ENCODE data around the gene PCED1B.

PCED1B gene

DNA sequence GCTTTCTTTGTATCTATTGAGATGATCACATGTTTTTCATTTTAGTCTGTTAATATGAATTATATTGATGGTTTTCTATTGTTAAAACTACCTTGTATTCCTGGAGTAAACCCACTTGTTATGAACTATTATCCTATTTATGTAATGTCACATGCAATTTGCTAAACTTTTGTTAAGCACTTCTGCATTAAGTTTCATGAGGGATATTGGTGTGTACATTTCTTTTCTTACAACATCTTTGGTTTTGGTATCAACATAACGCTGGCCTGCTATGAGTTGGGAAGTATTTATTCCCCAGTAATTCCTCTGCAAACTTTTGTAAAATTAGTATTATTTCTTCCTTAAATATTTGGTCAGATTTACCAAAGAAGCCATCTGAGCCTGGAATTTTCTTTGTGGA is 46.8 kb downstream of the PCED1B start:
- WGBS: no CpG with 5 or more reads among the region's 1 CpG

DNA sequence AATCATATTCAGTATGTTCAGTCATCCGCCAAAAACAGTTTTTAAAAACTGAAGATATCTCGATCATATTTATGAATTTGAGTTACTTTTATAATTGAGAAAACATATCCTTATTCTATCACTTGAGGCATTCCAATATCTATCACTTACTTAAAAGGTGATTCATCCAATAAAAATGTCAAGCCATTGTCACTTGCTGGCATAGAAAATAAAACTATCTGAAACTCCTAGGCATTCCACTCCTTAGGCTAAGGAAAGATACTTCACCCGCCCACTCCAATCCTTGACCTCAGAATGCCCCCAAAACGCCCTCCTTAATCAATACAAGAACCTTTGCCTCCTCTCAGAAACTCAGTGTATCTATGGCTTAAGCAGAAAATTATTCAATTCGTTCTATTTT is 51.6 kb downstream of the PCED1B start:
- WGBS: 93% methylated on average over 3 of the region's 5 CpGs
- no peak overlapping the region for H3K27ac ChIP-seq (ENCODE audit: low read depth, low read length)
- no peaks in the 10 kb centered on the region for H3K36me3 ChIP-seq (ENCODE audit: insufficient read depth, low read length)
- no peak overlapping the region for H3K4me3 ChIP-seq (ENCODE audit: low read length)
- H3K9ac ChIP-seq (ENCODE audit: low read depth, low read length): no peak overlapping the region
- no peaks in the 10 kb centered on the region for H3K27me3 ChIP-seq (ENCODE audit: insufficient read depth, low read length)
- H3K9me3 ChIP-seq (ENCODE audit: insufficient read depth, low read depth, low read length): no peaks in the 10 kb centered on the region
- no peaks in the 10 kb centered on the region; the same call in 1 of the 2 replicates for H3K4me1 ChIP-seq (ENCODE audit: insufficient read depth, low read length)

More for the DNA sequence above, 46.8 kb downstream of the PCED1B start:
- Histone ChIP-seq H3K9ac (ENCODE audit: low read depth, low read length) (no peak overlapping the region), H3K4me1 (ENCODE audit: insufficient read depth, low read length) (no peaks in the 10 kb centered on the region; the same call in 1 of the 2 replicates), H3K36me3 (ENCODE audit: insufficient read depth, low read length) (no peaks in the 10 kb centered on the region), H3K27ac (ENCODE audit: low read depth, low read length) (no peak overlapping the region), H3K27me3 (ENCODE audit: insufficient read depth, low read length) (no peaks in the 10 kb centered on the region), H3K9me3 (ENCODE audit: insufficient read depth, low read depth, low read length) (no peaks in the 10 kb centered on the region), H3K4me3 (ENCODE audit: low read length) (no peak overlapping the region)

DNA sequence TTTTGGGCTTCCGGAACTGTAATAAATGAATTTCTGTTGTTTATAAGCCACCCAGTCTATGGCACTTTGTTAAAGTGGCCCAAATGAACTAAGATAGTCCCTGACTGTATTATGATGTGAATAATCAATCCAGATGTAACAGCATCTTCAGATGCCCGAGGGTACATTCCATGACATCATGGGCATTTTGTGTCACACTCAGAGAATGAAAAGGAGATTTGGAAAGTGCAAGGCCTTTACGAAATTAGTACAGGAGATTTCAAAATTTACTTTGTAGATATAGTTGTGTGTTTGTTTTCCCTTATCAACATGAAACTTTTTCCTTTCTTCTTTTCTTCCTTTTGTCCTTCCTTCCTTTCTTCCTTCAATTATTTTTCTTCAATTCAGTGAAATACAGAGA is 54.6 kb downstream of the PCED1B start:
- 94% methylated on average over 3 of the region's 3 CpGs for WGBS
- Histone ChIP-seq H3K36me3 (ENCODE audit: insufficient read depth, low read length) (no peaks in the 10 kb centered on the region), H3K27me3 (ENCODE audit: insufficient read depth, low read length) (no peaks in the 10 kb centered on the region), H3K4me3 (ENCODE audit: low read length) (no peak overlapping the region), H3K4me1 (ENCODE audit: insufficient read depth, low read length) (no peaks in the 10 kb centered on the region; the same call in 1 of the 2 replicates), H3K9ac (ENCODE audit: low read depth, low read length) (no peak overlapping the region), H3K9me3 (ENCODE audit: insufficient read depth, low read depth, low read length) (no peaks in the 10 kb centered on the region), H3K27ac (ENCODE audit: low read depth, low read length) (no peak overlapping the region)

DNA sequence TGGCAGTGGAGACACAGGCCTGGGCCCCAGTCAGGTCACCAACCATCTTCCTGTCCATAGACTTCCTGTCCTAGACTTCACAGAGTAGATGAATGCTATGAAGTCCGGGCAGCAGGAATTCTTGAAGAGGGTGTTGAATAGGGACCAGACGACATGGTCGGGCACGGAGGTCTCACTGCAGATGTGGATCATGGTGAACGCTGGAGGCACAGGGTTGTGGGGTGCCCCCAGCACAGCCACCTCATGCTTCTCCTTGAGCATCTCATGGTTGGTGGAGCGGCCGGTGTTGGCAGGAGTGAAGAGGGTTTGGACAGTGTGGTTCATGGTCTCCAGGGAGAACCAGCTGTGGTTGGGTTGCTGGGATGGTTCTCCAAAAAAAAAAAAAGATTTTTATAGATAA is 56.2 kb downstream of the PCED1B start:
- Histone ChIP-seq H3K27me3 (ENCODE audit: insufficient read depth, low read length) (no peaks in the 10 kb centered on the region), H3K9me3 (ENCODE audit: insufficient read depth, low read depth, low read length) (no peaks in the 10 kb centered on the region), H3K4me3 (ENCODE audit: low read length) (no peak overlapping the region), H3K9ac (ENCODE audit: low read depth, low read length) (no peak overlapping the region), H3K4me1 (ENCODE audit: insufficient read depth, low read length) (no peaks in the 10 kb centered on the region; the same call in 1 of the 2 replicates), H3K36me3 (ENCODE audit: insufficient read depth, low read length) (no peaks in the 10 kb centered on the region), H3K27ac (ENCODE audit: low read depth, low read length) (no peak overlapping the region)
- WGBS: 94% methylated on average over 7 of the region's 7 CpGs

DNA sequence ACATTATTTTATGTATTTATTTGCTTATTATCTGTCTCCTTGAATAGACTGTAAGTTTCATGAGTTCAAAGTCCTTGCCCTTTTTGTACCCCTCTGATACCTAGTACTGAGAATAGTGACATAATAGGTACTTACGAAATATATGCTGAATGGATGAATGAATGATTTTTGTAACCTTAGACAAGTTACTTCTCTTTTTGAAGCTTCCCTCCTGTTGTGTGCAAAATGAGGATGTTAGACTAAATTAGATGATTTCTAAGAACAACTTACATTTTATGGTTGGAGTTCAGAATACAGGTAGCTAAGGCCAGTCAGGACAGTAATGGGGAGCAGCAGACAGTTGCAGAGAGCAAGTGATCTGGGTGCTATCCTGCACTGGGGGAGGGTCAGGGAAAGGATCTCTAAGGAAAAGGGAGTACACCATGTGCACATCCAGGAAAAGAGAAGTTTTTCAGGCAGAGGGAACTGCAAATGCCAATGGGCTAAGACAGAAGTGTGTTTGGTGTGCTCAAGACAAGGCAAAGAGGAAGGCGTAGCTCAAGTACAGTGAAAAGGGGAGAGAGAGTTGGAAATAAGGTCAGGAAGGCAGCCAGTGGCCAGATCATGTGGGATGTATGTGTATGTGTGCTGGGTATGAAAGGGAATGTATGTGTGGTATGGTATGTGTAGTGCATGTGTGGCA is 59.7 kb downstream of the PCED1B start:
- H3K4me1 ChIP-seq (ENCODE audit: insufficient read depth, low read length): no peaks in the 10 kb centered on the region
- no peaks in the 10 kb centered on the region for H3K27me3 ChIP-seq (ENCODE audit: insufficient read depth, low read length)
- 96% methylated on average over 2 of the region's 2 CpGs for WGBS

DNA sequence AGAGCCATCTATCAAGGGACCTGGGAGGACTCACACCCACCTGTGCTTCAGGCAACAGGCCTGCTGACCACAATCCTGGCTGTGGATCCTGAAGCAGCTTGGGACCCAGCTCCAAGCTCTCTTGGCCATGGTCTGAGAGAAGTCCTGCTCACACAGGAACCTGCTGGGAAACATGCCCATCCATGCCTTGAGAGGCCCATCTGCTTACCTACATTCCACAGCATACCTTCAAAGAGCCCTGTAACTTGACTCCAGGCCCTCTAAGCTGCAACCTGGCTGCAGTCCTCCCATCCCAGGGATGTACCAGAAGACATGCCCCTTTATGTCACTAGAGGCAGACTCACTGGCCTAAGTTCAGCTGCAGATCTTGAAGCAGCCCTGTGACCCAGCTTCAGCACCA is 62.0 kb downstream of the PCED1B start:
- Histone ChIP-seq H3K4me3 (ENCODE audit: low read length) (no peak overlapping the region), H3K9ac (ENCODE audit: low read depth, low read length) (no peak overlapping the region), H3K9me3 (ENCODE audit: insufficient read depth, low read depth, low read length) (no peaks in the 10 kb centered on the region), H3K36me3 (ENCODE audit: insufficient read depth, low read length) (no peaks in the 10 kb centered on the region), H3K27me3 (ENCODE audit: insufficient read depth, low read length) (no peaks in the 10 kb centered on the region), H3K4me1 (ENCODE audit: insufficient read depth, low read length) (no peaks in the 10 kb centered on the region), H3K27ac (ENCODE audit: low read depth, low read length) (no peak overlapping the region)

More for the DNA sequence above, 59.7 kb downstream of the PCED1B start:
- Histone ChIP-seq H3K9me3 (ENCODE audit: insufficient read depth, low read depth, low read length) (no peaks in the 10 kb centered on the region), H3K9ac (ENCODE audit: low read depth, low read length) (no peak overlapping the region), H3K36me3 (ENCODE audit: insufficient read depth, low read length) (no peaks in the 10 kb centered on the region), H3K4me3 (ENCODE audit: low read length) (no peak overlapping the region), H3K27ac (ENCODE audit: low read depth, low read length) (no peak overlapping the region)

DNA sequence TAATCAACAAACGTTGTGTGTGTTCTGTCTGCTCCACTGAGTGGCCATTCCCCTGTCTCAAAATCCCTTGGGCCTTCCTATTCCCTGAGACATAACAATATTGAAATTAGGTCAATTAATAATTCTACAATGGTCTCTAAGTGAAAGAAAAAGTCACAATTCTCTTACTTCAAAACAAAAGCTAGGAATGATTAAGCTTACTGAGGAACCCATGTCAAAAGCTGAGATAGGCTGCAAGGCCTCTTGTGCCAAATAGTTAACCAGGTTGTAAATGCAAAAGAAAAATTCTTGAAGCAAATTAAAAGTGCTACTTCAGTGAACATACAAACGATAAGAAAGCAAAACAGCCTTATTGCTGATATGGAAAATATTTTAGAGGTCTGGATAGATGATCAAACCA is 65.3 kb downstream of the PCED1B start:
- Histone ChIP-seq H3K9ac (ENCODE audit: low read depth, low read length) (no peak overlapping the region), H3K36me3 (ENCODE audit: insufficient read depth, low read length) (no peaks in the 10 kb centered on the region), H3K4me3 (ENCODE audit: low read length) (no peak overlapping the region), H3K27ac (ENCODE audit: low read depth, low read length) (no peak overlapping the region), H3K27me3 (ENCODE audit: insufficient read depth, low read length) (no peaks in the 10 kb centered on the region), H3K4me1 (ENCODE audit: insufficient read depth, low read length) (peaks cover 9% of the 10 kb centered on the region), H3K9me3 (ENCODE audit: insufficient read depth, low read depth, low read length) (no peaks in the 10 kb centered on the region)
- WGBS: 88% methylated on average over 1 of the region's 2 CpGs

DNA sequence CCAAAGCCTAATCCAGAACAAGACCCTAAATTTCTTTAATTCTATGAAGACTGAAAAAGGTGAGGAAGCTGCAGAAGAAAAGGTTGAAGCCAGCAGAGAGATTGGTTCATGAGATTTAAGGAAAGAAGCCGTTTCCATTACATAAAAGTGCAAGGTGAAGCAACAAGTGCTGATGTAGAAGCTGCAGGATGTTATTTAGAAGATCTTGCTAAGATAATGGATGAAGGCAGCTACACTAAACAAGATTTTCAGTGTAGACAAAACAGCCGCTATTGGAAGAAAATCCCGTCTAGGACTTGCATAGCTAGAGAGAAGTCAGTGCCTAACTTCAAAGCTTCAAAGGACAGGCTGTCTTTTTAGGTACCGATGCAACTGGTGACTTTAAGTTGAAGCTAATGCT is 65.8 kb downstream of the PCED1B start:
- no peak overlapping the region for H3K27ac ChIP-seq (ENCODE audit: low read depth, low read length)
- H3K4me1 ChIP-seq (ENCODE audit: insufficient read depth, low read length): peaks cover 9% of the 10 kb centered on the region
- 88% methylated on average over 4 of the region's 4 CpGs for WGBS
- H3K4me3 ChIP-seq (ENCODE audit: low read length): no peak overlapping the region
- no peaks in the 10 kb centered on the region for H3K36me3 ChIP-seq (ENCODE audit: insufficient read depth, low read length)
- H3K9ac ChIP-seq (ENCODE audit: low read depth, low read length): no peak overlapping the region
- H3K9me3 ChIP-seq (ENCODE audit: insufficient read depth, low read depth, low read length): no peaks in the 10 kb centered on the region
- no peaks in the 10 kb centered on the region for H3K27me3 ChIP-seq (ENCODE audit: insufficient read depth, low read length)

DNA sequence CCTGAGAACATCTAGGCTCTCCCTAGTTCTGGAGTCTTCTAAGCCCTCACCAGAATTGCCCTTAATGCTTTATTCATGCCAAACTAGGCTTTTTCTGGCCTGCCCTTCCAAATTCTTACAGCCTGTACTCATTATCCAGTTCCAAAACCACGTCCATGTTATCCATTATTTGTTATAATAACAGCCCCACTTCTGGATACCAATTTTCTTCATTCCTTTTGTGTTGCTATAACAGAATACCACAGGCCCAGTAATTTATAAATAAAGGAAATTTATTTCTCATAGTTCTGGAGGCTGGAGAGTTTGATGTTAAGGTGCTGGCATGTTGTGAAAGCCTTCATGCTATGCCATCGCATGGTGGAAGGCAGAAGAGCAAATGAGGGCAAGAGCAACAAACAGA is 68.3 kb downstream of the PCED1B start:
- Histone ChIP-seq H3K9me3 (ENCODE audit: insufficient read depth, low read depth, low read length) (0 out of 2 replicates have a peak, but pooled peaks cover 4% of the 10 kb centered on the region), H3K4me3 (ENCODE audit: low read length) (no peak overlapping the region), H3K27me3 (ENCODE audit: insufficient read depth, low read length) (no peaks in the 10 kb centered on the region), H3K36me3 (ENCODE audit: insufficient read depth, low read length) (no peaks in the 10 kb centered on the region), H3K9ac (ENCODE audit: low read depth, low read length) (no peak overlapping the region), H3K4me1 (ENCODE audit: insufficient read depth, low read length) (peaks cover 9% of the 10 kb centered on the region), H3K27ac (ENCODE audit: low read depth, low read length) (no peak overlapping the region)
- whole genome bisulfite sequencing: 80% methylated on average over 2 of the region's 2 CpGs

DNA sequence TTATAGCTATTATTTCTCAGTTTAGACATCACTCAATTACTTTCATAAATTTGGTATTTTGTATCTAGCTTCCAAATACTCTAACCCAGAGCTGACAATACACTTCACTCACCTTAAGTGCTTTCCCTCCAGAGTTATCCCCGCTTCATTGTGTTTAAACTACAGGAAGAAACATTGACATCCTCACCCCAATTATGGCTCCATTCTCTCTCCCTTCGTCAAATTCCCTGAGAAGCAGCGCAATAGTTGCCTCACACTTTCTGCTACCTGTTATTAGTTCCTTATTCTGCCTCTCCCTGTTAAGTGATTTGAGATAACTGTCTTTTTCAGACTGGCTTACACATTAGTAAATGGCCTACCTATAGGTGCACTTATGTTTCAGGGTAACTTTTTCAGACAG is 69.7 kb downstream of the PCED1B start:
- H3K9me3 ChIP-seq (ENCODE audit: insufficient read depth, low read depth, low read length): 0 out of 2 replicates have a peak, but pooled peaks cover 4% of the 10 kb centered on the region
- H3K27ac ChIP-seq (ENCODE audit: low read depth, low read length): no peak overlapping the region
- H3K9ac ChIP-seq (ENCODE audit: low read depth, low read length): no peak overlapping the region
- no peaks in the 10 kb centered on the region for H3K36me3 ChIP-seq (ENCODE audit: insufficient read depth, low read length)
- H3K27me3 ChIP-seq (ENCODE audit: insufficient read depth, low read length): no peaks in the 10 kb centered on the region
- no peak overlapping the region for H3K4me3 ChIP-seq (ENCODE audit: low read length)
- 61% methylated on average over 3 of the region's 3 CpGs for WGBS
- peaks cover 9% of the 10 kb centered on the region for H3K4me1 ChIP-seq (ENCODE audit: insufficient read depth, low read length)

DNA sequence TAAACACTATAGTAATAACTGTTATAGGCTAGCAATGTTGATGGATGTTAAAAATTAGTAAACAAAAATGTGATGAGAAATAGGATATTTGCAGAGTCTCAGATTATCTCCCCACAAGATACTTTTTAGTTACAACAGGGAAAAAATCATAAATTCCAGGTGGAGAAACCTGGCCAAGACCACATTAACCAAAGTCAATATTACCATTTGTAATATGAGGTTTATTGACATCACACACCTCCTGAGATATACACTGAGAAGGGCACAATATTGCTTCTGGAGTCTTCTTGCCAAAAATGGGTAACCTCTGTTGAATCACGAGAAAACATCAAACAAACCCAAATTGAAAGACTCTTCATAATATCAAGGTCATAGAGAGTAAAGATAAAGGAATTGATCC is 72.7 kb downstream of the PCED1B start:
- no CpG with 5 or more reads among the region's 1 CpG for WGBS

More for the DNA sequence above, 72.7 kb downstream of the PCED1B start:
- no peaks in the 10 kb centered on the region for H3K36me3 ChIP-seq (ENCODE audit: insufficient read depth, low read length)
- peaks cover 14% of the 10 kb centered on the region for H3K4me1 ChIP-seq (ENCODE audit: insufficient read depth, low read length)
- H3K9me3 ChIP-seq (ENCODE audit: insufficient read depth, low read depth, low read length): 0 out of 2 replicates have a peak, but pooled peaks cover 4% of the 10 kb centered on the region
- no peaks in the 10 kb centered on the region for H3K27me3 ChIP-seq (ENCODE audit: insufficient read depth, low read length)
- no peak overlapping the region for H3K4me3 ChIP-seq (ENCODE audit: low read length)
- H3K9ac ChIP-seq (ENCODE audit: low read depth, low read length): no peak overlapping the region
- H3K27ac ChIP-seq (ENCODE audit: low read depth, low read length): no peak overlapping the region

Measured in HUES64 (cell line).